ENCODE measurements around the gene LDLRAD2.
A peak's percentile ranks its signal among the peaks of the same experiment; 100 is the strongest.
"Not testable (repeated sequence)": the region's sequence is repeated elsewhere in the genome, so short reads cannot be mapped to it uniquely, and the experiment has no call there.

The LDLRAD2 gene, protein sequence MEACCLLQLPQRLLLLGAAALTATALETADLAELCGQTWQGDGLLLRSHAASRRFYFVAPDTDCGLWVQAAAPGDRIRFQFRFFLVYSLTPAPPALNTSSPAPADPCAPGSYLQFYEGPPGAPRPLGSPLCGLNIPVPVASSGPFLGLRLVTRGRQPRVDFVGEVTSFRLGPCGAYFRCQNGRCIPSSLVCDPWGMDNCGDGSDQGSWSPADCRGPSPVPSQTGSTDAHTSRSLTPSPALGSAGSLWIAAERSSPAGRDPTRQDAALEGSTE

DNA sequence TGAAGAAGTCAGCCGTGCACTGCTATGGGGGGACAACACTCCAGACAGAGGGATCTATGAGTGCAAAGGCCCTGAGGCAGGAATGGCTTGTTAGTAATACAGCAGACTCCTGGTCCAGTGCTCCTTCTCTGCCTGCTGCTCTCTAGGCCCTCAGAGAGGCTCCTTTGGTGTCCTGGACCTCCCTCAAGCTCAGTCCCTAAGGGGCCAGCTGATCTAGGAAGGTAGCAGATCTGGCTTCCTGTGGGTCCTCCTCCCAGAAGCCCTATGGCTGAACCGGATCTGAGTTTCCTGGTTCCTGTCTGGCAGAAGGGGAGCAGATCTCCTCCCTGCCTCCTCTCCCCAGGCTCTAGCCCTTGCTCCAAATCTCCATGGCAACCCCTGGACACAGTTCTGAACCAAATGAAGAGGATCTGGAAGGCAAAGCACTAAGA, at the start of gene LDLRAD2:
Gene LDLRAD2, plus strand, starts transcription at position 391 of the 431 bp plus-strand sequence. CDS start 187 bp downstream, outside the sequence.
- DNase-seq, result no peak

DNA sequence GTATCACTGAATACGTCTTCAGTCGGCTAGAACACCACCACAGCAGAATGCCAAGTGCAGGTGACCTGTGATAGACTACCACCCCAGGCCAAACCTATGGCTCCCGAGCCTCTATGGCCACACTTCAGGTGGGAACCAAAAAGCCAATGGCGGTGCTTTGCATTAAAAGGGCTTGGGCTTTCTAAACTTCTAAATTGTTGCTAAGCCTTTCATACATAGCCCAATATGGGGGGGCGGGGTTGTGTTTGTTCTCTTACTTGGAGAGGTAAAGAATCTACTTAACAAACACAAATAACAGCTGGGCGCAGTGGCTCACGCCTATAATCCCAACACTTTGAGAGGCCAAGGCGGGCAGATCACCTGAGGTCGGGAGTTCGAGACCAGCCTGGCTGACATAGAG, 48.8 kb upstream of the LDLRAD2 start:
- no peak for DNase-seq

DNA sequence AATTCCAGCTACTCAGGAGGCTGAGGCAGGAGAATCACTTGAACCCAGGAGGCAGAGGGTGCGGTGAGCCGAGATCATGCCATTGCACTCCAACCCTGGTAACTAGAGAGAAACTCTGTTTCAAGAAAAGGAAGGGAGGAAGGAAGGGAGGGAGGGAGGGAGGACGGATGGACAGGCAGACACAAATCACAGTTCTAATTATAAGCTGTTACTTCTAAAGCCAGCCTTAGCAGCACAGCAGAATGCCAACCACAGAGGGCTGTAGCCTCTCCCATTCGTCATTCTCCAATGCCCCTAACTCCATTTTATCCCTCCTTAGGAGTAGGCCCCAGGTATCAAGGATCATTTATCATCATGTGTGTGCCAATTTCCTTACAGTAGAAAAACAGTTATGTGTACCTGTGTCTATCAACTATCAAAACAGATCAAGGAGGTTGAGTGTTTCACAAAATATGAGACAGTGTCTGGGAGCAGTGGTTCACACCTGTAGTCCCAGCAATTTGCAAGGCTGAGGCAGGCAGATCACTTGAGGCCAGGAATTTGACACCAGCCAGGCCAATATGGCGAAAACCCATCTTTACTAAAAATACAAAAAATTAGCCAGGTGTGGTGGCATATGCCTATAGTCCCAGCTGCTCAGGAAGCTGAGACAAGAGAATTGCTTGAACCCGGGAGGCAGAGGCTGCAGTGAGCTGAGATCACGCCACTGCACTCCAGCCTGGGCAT, 48.2 kb upstream of the LDLRAD2 start:
- no peak for DNase-seq

DNA sequence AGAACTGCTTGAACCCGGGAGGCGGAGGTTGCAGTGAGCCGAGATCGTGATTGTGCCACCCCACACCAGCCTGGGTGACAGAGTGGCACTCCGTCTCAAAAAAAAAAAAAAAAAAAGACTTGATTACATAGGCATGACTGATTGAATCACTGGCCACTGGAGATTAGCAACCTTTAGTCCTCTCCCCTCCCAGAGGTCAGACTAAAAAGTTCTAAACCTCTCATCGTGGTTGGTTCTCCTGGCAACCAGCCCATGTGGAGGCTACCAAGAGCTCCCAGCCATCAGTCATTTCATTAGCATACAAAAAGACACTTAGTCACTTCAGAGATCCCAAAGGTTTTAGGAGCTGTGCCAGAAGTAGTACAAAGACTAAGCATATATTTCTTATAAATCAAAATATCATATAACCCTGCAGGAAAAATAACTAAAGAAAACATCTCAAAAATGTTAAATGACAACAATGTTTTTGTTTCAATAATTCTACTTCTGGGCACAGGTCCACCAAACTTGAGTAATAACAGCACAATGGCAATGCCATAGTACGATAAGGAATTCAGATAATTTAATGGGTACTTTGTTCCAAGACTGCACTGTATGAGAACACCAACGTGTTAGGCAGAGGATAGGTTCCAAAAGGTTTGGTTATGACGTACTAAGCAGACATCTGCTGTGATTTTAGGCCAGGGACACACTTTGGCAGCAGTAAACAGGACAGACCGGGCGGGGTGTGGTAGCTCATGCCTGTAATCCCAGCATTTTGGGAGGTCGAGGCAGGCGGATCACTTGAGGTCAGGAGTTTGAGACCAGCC, 47.2 kb upstream of the LDLRAD2 start:
- no peak for DNase-seq

DNA sequence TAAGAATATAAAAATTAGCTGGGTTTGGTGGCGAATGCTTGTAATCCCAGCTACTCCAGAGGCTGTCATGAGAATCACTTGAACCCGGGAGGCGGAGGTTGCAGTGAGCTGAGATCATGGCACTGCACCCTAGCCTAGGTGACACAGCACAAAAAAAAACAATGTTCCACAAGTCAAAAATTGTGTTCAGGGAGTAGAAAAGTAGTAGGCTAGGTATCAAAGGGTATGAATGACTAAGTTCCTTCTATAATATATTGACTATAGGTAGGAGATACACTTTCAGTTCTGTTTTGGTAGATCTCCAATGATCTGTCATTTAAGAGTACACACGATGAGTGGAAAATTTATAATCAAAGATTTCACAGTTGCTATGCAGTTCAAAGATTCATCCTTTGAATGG, 45.9 kb upstream of the LDLRAD2 start:
- DNase-seq, result no peak

DNA sequence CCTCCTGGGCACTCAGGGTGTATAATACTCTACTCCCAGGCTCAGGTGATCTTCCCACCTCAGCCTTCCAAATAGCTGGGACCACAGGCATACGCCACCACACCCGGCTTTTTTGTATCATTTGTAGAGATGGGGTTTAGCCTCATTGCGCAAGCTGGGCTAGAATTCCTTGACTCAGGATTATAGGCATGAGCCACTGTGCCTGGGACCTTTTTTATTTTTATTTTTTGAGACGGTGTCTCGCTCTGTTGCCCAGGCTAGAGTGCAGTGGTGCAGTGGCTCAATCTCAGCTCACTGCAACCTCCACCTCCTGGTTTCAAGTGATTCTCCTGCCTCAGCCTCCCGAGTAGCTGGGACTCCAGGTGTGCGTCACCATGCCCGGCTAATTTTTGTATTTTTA, 45.0 kb upstream of the LDLRAD2 start:
- not testable (repeated sequence) for DNase-seq

DNA sequence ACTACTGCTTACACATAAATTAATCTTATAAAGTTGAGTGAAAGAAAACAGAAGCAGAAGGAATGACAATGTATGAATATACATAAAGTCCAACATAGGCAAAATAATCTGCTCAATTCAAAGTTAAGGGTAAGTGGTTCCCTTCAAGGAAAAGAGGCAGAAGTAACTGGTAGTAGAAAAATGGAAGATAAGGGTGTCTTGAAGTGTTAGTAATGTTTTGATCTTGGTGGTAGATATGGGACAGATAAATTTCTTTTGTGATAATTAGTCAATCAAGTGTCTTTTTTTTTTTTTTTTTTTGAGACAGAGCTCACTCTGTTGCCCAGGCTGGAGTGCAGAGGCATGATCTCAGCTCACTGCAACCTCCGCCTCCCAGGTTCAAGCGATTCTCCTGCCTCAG, 41.9 kb upstream of the LDLRAD2 start:
- no peak for DNase-seq

DNA sequence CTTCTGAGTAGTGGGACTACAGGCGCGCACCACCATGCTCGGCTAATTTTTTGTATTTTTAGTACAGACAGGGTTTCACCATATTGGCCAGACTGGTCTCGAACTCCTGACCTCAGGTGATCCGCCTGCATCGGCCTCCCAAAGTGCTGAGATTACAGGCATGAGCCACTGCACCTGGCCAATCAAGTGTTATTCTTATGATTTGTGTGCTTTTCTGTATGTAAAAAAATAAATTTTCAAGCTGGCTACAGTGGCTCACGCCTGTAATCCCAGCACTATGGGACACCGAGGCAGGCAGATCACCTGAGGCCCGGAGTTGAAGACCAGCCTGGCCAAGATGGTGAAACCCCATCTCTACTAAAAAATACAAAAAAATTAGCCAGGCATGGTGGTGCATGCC, 41.5 kb upstream of the LDLRAD2 start:
- DNase-seq, result not testable (repeated sequence)

DNA sequence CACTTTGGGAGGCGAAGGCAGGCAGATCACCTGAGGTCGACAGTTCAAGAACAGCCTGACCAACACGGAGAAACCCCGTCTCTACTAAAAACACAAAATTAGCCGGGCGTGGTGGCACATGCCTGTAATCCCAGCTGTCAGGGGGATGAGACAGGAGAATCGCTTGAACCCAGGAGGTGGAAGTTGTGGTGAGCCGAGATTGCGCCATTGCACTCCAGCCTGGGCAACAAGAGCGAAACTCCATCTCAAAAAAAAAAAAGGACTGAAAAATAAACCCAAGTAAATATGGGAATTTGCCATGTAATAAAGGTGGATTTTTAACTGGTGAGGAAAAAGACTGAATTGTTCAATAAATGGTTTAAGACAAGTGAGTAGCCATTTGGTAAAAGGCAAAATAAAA, 40.4 kb upstream of the LDLRAD2 start:
- DNase-seq, result not testable (repeated sequence)

DNA sequence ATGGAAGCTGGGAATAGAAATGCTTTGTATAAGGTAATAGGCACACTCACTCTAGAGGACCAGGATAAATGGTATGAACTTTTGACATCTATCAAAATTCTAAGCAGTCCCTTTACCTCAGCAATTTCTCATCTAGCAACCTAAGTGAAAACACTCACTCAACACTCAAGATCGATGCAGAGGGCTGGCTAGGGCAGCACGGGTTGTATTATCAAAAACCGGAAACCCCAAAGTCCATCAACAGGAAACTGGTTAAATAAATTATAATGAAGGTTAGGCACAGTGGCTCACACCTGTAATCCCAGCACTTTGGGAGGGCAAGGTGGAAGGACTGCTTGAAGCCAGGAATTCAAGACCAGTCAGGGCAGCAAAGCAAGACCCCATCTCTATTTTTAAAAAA, 38.5 kb upstream of the LDLRAD2 start:
- DNase-seq, result no peak

DNA sequence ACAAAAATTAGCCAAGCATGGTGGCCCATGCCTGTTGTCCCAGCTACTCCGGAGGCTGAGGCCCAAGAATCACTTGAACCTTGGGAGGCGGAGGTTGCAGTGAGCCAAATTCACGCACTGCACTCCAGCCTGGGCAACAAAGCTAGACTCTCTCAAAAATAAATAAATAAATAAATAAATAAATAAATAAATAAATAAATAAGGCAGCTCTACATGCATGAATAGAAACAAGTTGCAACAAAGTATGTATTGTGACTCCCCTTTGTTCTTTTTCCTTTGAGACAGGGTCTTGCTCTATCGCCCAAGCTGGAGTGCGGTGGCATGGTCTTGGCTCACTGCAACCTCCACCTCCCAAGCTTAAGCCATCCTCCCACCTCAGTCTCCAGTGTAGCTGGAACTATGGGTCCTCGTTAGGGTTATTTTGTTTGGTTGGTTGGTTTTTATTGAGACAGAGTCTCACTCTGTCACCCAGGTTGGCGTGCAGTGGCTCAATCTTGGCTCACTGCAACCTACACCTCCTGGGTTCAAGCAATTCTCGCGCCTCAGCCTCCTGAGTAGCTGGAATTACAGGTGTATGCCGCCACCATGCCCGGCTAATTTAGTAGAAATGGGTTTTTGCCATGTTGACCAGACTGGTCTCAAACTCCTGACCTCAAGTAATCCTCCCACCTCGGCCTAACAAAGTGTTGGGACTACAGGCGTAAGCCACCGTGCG, 37.1 kb upstream of the LDLRAD2 start:
- DNase-seq, result no peak

DNA sequence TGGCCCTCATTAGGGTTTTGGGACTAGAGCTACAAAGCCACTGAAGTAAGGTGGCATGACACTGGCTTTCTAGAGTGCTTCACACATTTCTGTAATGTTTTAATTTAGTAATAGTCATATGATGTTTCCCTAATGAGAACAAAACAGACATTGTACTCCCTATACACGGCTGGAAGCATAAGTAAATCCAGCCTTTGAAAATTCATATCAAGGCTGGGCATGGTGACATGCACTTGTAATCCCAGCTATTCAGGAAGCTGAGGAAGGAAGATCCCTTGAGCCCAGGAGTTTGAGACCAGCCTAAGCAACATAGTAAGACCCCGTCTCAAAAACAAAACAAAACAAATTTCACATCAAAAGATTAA, 36.5 kb upstream of the LDLRAD2 start:
- no peak for DNase-seq

DNA sequence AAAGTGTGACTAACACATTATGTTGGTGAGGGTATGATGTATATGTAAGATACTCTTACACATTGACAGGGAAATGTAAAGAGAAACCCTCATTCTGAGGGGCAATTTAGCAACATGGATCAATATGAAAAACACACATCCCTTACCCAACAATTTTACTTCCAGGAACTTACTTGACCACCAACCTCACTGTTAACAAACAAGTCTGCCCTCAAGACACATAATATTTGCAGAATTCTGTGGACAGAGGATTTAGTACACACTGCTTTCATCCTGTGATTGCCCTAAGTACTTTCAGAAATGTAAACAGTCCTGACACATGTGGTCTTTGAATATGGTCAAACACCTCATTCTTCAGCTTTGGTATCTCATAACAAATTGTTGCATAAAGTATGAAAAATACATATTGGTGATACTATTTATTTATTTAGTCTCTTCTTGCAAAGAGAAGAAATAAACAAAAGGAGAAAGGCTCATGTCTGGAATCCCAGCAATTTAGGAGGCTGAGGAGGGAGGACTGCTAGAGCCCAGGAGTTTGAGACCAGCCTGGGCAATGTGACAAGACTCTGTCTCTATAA, 36.0 kb upstream of the LDLRAD2 start:
- DNase-seq, result no peak

DNA sequence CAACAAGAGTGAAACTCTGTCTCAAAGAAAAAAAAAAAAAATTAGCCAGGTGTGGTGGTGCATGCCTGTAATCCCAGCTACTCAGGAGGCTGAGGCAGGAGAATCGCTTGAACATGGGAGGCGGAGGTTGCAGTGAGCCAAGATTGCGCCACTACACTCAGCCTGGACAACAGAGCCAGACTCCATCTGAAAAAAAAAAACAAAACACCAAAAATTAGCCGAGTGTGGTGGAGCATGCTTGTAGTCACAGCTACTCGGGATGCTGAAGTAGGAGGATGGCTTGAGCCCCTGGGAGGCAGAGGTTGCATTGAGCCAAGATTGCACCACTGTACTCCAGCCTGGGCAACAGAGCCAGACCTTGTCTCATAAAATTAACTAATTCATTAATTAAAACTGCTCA, 35.1 kb upstream of the LDLRAD2 start:
- not testable (repeated sequence) for DNase-seq

DNA sequence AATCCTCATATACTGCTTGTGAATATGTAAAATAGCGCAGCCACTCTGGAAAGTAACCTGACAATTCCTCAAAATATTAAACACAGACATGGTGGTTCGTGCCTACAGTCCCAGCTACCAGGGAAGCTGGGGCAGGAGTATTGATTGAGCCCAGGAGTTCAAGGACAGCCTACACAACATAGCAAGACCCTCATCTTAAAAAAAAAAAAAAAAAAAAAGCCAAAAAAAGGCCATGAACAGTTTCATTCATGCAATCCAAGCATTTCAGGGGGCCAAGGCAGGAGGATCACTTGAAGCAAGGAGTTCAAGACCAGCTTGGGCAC, 33.7 kb upstream of the LDLRAD2 start:
- DNase-seq, result no peak

DNA sequence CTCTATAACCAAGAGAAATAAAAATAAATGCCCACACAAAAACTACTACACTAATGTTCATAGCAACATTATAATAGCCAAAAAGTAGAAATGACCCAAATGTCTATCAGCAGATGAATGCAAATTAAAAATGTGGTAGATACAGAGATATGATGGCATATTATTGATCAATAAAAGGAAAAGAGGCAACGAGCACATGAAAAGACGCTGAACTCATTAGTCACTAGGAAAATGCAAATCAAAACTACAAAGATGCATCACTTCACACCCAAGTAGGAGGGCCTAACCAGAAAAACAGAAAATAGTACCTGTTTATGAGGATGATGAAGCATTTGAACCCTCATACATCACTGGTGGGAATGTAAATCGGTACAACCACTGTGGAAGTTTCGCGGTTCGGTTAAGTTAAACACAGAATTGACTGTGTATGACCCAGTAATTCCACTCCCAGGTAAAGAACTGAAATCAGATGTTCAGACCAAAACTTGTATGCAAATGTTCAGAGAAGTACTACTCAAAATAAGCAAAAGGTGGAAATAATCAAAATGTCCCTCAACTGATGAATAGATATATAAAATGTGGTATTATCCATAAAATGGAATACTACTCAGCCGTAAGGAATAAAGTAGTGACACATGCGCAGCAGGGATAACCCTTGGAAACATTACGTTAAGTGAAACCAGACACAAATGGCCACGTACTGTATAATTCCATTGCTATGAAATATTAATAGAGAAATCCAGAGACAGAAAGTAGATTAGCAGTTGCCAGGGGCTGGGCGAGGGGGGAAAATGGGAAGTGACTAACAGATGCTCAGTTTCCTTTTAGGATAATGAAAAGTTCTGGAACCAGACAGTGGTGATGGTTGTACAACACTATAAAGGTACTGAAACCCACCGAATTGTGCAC, 32.2 kb upstream of the LDLRAD2 start:
- DNase-seq, result no peak

DNA sequence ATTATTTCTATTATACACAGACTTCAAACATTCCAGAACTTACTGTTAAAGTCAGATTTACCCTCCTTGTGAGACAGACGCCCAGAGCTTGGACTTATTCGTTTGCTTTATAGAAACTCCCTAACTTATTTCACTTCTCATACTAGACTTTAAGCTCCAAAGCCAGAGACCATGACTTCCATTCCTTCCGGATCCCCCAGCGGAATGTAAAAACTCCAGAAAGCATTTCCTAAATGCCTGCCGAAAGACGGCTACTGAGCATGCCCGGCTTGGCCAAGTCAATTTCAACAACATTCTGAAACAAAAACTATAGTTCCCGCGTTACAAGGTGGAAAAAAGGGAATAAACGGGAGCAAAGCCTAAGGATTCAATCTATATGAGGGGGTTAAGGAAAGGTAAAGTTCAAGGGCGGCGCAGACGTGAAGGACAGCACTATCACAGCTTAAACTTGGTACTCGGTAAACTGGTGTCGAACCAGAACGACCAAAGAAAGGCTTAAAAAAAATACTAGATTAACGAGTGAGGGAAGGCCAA, 30.2 kb upstream of the LDLRAD2 start:
- DNase-seq, result no peak

DNA sequence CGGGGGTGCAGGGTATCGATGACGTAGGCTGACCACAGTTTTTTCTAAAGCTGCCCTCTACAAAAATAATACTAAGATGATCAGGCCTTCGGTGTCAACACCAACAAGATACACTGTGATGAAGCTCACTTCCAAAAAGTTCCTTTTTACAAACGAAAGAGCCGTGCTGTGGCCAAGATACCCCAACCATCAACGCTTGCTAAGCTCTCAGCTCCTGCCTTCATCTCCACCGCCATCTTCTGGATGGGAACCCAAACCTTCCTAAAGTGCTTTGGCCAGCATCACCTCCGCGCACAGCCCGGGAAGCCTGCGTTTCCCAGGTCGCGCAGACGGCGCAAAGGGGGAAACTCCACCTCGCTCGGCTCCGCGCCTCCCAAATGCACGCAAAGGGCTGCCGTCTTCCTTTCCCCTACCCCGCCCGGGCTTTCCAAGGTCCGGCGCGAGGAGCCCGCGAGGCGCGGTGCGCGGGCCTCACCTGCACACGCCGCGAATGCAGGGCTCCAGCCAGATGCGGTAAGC, 29.7 kb upstream of the LDLRAD2 start:
- DNase-seq, result peak in 3 of 6 experiments; percentile 24 to 45 (median 32)

DNA sequence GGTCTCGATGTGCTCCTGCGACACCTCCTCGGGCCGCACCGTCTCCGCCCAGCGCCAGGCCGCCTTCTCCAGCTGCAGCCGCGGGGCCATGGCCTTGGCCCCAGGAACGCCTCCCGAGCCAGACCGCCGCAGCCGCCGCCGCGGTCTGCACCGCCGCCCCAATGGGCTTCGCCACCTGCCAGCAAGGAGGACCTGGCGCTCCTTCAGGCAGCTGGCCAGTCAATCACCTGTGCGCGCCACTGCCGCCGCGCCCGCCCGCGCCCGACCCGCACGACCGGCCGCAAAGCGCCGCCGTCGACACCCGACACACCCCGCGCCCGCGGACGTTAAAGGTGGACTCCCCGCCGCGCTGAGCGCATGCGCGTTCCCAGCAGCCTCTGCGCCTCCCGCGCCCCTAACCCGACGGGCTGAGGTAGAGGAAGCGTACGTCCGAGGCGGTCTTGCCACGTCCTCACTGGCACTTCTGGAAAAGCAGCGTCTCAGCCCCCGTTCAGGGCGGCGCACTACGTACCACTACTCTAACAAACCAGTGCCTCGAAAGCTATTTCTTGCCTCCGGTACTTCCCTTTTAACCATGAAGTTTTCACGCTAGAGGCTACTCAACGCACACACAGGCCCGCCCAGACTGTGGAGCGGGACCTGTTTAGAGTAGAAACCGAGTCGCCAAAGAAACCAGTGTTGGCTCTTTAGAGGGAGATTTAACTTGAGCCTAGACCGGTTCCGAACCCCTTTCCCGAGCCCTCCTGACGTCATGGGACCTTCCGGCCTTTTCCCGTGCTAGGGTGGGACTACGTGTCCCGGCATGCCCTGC, 29.0 kb upstream of the LDLRAD2 start, which contains the start of gene USP48:
Gene USP48, minus strand, starts transcription at position 282 of the 811 bp plus-strand sequence. Its CDS starts 192 bp downstream, at position 90.
- DNase-seq, result peak; percentile 93 to 97 (median 94)

Data from stimulated activated naive CD4-positive, alpha-beta T cell (primary cell).